Uterus (tissue), 4 donors: ENCODE measurements around the gene SYNJ2. TPM values are rescaled to one million over a fixed set of nuclear protein-coding genes. Genes with fewer than 3 reads are reported as not detected.
A peak's percentile ranks its signal among the peaks of the same experiment; 100 is the strongest.

ENCODE experiments used
- DNase-seq, 2 donors: peaks; one replicate each; pipeline ENCODE4 v3.0.0-alpha.2; 2019 to 2020
- H3K27ac ChIP-seq, 2 donors: fragments of 200-600 bp; sonication (generic); 1 replicate in 1 of 2; 2 replicates in 1 of 2; pipeline ENCODE4 v1.5.1; 2016 to 2018
- H3K27me3 ChIP-seq, 2 donors: fragments of 200-600 bp; sonication (generic); one replicate each; pipeline ENCODE4 v1.5.1; 2018 to 2019; ENCODE audit warnings: control low read depth in 1 of 2
- H3K36me3 ChIP-seq, 2 donors: fragments of 200-600 bp; sonication (generic); one replicate each; pipeline ENCODE4 v1.5.1; 2019; ENCODE audit warnings: control low read depth in 1 of 2
- H3K4me1 ChIP-seq, 2 donors: fragments of 200-600 bp; sonication (generic); one replicate each; pipeline ENCODE4 v1.5.1; 2018 to 2019; ENCODE audit warnings: control low read depth in 1 of 2
- H3K4me3 ChIP-seq, 2 donors: fragments of 200-600 bp; sonication (generic); 1 replicate in 1 of 2; 2 replicates in 1 of 2; pipeline ENCODE4 v1.5.1; 2018 to 2019; ENCODE audit warnings: mild to moderate bottlenecking in 1 of 2
- H3K9me3 ChIP-seq, 2 donors: fragments of 200-600 bp; sonication (generic); one replicate each; pipeline ENCODE4 v1.5.1; 2019; ENCODE audit warnings: control low read depth in 1 of 2
- POLR2A ChIP-seq, 2 donors: fragments of 450-650 bp; IDR thresholded peaks; one replicate each; pipeline ENCODE4 v1.6.1; 2016; ENCODE audit warnings: antibody characterized with exemption in 2 of 2, mild to moderate bottlenecking in 1 of 2, moderate library complexity in 1 of 2
- intact Hi-C: fragments of 100-400 bp; cut with DNase I; formaldehyde crosslinking; loops from one replicate; pipeline ENCODE4 v1.15.1; 2023; ENCODE audit warnings: low total_unique reads
- total RNA-seq, 4 donors: library from RNA; depleted of rRNA in 3 of 4; stranded (reverse); fragments of >200 nt in 3 of 4; gene quantifications; one replicate each; pipeline versions ENCODE4 v1.1.0 to v1.2.4, GENCODE V29; 2014 to 2023
- TF ChIP-seq, protein P1 (sequence below), 4 experiments: fragments of 200-600 bp in 2 of 4; fragments of 450-650 bp in 2 of 4; sonication (generic) in 2 of 4; IDR thresholded peaks; one replicate each; pipeline ENCODE4 v1.5.1; 2016 to 2019; ENCODE audit warnings: antibody characterized with exemption in 4 of 4, mild to moderate bottlenecking in 2 of 4, moderate library complexity in 1 of 4
- donor health status: DM: yes; HTN: yes; CAD: no.

The SYNJ2 gene
- total RNA-seq, 4 donors from 2014 or later = 9.5 to 32.2 (median 13.5) TPM

DNA sequence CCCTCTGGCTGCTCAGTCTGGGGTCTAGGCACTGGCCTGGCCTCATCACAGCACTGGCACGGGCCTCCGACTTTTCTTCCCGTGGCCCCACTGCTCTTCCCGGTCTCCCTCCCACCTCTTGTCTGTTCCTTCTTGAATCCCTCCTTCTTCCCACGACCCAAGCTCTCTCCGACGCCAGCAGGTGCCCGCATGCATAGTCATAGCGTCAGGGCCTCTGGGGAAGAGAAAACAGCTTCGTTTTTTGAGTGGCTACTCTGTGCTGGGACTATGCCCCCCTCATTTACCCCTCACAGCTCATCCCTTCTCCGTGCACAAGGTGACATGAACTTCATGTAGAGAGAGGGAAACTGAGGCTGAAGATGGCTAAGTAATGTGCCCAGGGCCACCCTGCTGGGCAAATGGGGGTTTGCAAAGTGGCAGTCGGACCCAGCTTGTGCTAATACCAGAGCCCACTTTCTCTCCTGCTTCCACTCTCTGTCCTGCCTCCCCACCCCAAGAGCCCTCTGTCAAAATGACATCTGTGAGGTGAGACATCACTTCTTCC lies 59.2 kb downstream of the SYNJ2 start:
- no peaks in the 10 kb centered on the region for H3K27me3 ChIP-seq
- intact Hi-C loops = no loop called here
- H3K4me1 ChIP-seq = peaks cover 19 to 22% of the 10 kb centered on the region in 2 donors
- no peaks in the 10 kb centered on the region for H3K36me3 ChIP-seq
- TF ChIP-seq POLR2A (IDR thresholded peaks at IDR 0.05) = no peak
- TF ChIP-seq, protein P1, sequence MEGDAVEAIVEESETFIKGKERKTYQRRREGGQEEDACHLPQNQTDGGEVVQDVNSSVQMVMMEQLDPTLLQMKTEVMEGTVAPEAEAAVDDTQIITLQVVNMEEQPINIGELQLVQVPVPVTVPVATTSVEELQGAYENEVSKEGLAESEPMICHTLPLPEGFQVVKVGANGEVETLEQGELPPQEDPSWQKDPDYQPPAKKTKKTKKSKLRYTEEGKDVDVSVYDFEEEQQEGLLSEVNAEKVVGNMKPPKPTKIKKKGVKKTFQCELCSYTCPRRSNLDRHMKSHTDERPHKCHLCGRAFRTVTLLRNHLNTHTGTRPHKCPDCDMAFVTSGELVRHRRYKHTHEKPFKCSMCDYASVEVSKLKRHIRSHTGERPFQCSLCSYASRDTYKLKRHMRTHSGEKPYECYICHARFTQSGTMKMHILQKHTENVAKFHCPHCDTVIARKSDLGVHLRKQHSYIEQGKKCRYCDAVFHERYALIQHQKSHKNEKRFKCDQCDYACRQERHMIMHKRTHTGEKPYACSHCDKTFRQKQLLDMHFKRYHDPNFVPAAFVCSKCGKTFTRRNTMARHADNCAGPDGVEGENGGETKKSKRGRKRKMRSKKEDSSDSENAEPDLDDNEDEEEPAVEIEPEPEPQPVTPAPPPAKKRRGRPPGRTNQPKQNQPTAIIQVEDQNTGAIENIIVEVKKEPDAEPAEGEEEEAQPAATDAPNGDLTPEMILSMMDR (IDR thresholded peaks at IDR 0.05) = no peak
- no peak for DNase-seq
- no peaks in the 10 kb centered on the region for H3K9me3 ChIP-seq
- peak overlapping the region; percentile 87 to 91 for H3K27ac ChIP-seq
- no peak overlapping the region for H3K4me3 ChIP-seq

DNA sequence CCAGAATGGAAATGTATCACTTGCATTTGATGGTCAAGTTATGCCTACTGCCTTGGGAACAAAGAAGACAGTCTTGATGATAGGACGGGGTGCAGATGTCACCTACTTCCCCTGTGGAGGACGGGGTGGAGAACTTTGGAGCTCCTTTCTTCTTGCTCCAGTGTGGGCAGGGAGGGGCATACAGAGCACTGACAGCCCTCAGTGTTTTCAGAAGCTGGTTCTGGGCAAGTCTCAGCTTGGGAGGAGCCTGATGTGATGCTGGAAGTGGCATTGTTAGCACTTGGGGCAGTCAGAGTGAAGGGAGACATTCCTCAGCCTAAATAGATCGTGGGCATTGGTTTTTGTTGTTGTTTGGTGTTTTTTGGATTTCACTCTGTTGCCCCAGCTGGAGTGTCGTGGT lies 59.7 kb downstream of the SYNJ2 start:
- TF ChIP-seq, protein P1 (IDR thresholded peaks at IDR 0.05) = no peak
- TF ChIP-seq POLR2A (IDR thresholded peaks at IDR 0.05) = no peak
- no peaks in the 10 kb centered on the region for H3K9me3 ChIP-seq
- H3K27ac ChIP-seq = peak overlapping the region; percentile 87 to 91
- no peak overlapping the region for H3K4me3 ChIP-seq
- intact Hi-C loops = no loop called here
- peaks cover 19 to 22% of the 10 kb centered on the region in 2 donors for H3K4me1 ChIP-seq
- no peaks in the 10 kb centered on the region for H3K36me3 ChIP-seq
- DNase-seq = peak in 1 of 2 donors; percentile 12
- no peaks in the 10 kb centered on the region for H3K27me3 ChIP-seq

DNA sequence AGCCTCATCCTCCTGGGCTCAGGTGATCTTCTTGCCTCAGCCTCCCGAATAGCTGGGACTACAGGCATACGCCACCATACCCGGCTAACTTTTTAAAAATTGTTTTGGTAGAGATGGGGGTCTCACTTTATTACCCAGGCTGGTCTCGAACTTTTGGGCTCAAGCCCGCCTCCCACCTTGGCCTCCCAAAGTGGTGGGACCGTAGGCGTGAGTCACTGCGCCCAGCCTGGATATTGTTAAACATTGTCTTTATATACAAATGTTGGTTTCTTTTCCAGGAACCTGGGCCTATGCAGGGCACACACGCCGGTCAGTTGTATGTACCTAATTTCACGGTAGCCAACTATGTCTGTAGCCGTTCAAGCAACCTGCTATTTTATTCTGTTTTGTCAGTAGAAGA lies 60.1 kb downstream of the SYNJ2 start:
- peak in 1 of 2 donors; percentile 15 for DNase-seq
- Histone ChIP-seq H3K27ac (peak overlapping the region; percentile 87 to 91), H3K9me3 (no peaks in the 10 kb centered on the region), H3K36me3 (no peaks in the 10 kb centered on the region), H3K27me3 (no peaks in the 10 kb centered on the region), H3K4me1 (peaks cover 19 to 22% of the 10 kb centered on the region in 2 donors), H3K4me3 (no peak overlapping the region)
- TF ChIP-seq, protein P1 (IDR thresholded peaks at IDR 0.05) = no peak
- TF ChIP-seq POLR2A (IDR thresholded peaks at IDR 0.05) = no peak
- intact Hi-C loops = no loop called here

DNA sequence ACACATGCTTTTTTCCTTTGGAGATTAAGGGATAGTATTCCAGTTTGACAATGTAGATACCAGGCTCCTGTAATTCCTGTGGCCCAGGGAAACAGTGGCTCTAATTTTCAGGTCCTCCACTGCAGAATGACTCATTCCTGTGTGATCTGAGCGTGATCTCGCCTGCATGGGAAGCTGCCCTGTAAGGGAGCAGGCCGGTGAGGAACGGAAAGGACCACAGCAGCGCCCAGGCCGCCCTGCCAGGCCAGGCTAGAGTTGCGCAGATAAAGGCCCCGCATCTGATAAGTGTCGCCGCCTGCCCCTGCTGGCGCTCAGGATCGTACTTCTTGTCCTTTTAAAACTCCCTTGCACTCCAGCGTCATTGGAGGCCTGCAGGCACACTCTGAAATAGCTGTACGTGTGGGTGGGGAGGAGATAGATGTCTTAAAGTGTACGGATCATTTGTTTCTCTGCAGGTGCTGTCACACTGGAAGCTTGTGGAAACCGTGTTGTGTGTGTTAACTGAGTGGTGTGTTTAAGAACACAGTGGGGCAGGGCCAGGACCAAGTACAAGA lies 60.7 kb downstream of the SYNJ2 start:
- peaks cover 19 to 22% of the 10 kb centered on the region in 2 donors for H3K4me1 ChIP-seq
- H3K27ac ChIP-seq = peak overlapping the region; percentile 87 to 91
- no peak overlapping the region for H3K4me3 ChIP-seq
- H3K36me3 ChIP-seq = no peaks in the 10 kb centered on the region
- DNase-seq = peak; percentile 66 to 72
- H3K9me3 ChIP-seq = no peaks in the 10 kb centered on the region
- TF ChIP-seq, protein P1 (IDR thresholded peaks at IDR 0.05) = no peak
- TF ChIP-seq POLR2A (IDR thresholded peaks at IDR 0.05) = no peak
- intact Hi-C loops = no loop called here
- H3K27me3 ChIP-seq = no peaks in the 10 kb centered on the region

DNA sequence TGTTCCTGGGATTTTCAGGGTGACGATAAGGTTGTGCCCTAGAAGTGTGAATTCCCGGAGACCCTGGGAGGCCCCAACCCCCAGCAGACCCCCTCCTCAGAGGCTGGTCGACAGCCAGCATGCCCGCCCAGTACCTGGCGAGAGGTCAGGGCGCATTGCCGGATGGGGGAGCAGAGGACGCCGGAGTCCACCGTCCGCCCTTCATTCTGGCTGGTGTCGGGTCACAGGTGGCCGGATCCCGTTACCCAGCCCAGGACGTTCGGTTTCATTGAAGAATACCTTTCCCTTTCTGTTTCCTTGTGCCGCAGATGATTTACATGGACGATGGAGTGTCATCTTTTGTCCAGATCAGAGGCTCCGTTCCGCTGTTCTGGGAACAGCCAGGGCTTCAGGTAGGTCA lies 61.3 kb downstream of the SYNJ2 start:
- no peak overlapping the region for H3K4me3 ChIP-seq
- no peak for TF ChIP-seq POLR2A (IDR thresholded peaks at IDR 0.05)
- TF ChIP-seq, protein P1 (IDR thresholded peaks at IDR 0.05) = no peak
- H3K36me3 ChIP-seq = no peaks in the 10 kb centered on the region
- intact Hi-C loops = no loop called here
- no peaks in the 10 kb centered on the region for H3K27me3 ChIP-seq
- no peak for DNase-seq
- no peaks in the 10 kb centered on the region for H3K9me3 ChIP-seq
- peak overlapping the region; percentile 87 to 91 for H3K27ac ChIP-seq
- peaks cover 19 to 22% of the 10 kb centered on the region in 2 donors for H3K4me1 ChIP-seq
